ENCODE measurements around the gene PDE1C.

Gene PDE1C

DNA sequence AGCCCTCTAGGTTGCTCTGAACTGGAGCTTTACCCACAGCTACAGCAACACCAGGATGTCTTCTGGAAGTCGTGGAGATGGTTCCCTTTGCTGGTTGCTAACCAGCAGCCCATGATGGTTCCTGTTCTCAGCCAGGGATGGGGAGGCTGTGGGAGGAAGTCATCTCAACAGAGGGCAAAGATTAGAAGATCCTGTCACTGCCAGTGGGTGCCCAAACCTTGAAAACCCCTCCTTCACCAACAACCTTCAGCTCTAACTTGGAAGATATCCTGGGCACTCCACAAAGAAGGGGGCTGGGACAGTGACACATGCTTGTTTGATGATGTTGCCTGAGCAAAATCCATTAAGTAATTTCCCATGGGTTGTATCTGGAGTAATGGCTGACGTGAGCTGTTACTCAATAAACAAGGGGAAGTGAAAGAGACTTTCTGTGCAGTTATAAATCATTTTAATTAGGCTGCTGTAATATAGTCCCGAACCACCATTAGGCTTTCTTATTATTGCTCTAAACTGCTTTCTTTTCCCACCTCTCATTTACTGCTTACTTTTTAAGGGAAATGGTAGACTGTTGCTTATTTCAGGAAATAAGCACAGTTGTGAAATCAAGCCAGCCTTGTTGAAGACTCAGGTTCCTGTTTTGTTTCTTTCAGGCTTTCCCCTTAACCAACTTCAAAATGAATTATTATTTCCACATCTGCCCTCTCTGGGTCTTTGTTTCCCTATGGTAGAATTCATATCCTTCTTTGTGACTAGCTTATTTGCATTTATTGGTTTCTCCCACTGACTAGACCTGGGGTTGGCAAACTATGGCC, 258.4 kb downstream of the PDE1C start:
- Histone ChIP-seq H3K9me3 (ENCODE audit: control insufficient read depth in 5 of 5, low read length in 5 of 5) (no peaks in the 10 kb centered on the region), H3K27me3 (ENCODE audit: control insufficient read depth in 5 of 5, insufficient read depth in 4 of 5, low read length in 5 of 5) (no peaks in the 10 kb centered on the region), H3K36me3 (ENCODE audit: control insufficient read depth in 5 of 5, insufficient read depth in 5 of 5, low read length in 5 of 5) (no peaks in the 10 kb centered on the region), H3K4me3 (ENCODE audit: low read depth in 1 of 5, low read length in 5 of 5) (no peak overlapping the region), H3K4me1 (ENCODE audit: control insufficient read depth in 5 of 5, insufficient read depth in 5 of 5, low read length in 5 of 5) (peaks cover 0 to 10% (median 8%) of the 10 kb centered on the region in 5 donors), H3K27ac (ENCODE audit: low read depth, low read length) (no peak overlapping the region), H3K9ac (ENCODE audit: low read length in 5 of 5) (no peak overlapping the region)

DNA sequence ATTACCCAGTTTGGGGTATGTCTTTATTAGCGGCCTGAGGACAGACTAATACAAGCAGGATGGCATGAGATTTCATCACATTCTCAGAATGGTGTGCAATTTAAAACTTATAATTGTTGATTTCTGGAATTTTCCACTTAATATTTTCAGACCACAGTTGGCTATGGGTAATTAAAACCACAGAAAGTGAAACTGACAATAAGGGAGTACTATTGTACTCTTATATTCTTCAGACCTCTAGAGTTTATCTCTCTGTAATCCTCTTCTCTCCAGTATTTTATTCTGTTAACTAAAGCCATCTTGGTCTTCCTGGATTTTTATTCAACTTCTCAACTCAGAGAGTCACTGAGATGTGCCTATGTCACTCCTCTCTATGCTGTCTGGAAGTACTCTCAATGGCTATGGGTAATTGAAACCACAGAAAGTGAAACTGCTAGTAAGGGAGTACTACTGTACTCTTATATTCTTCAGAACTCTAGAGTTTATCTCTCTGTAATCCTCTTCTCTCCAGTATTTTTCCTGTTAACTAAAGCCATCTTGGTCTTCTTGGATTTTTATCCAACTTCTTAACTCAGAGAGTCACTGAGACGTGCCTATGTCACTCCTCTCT, 264.9 kb downstream of the PDE1C start:
- Histone ChIP-seq H3K36me3 (ENCODE audit: control insufficient read depth in 5 of 5, insufficient read depth in 5 of 5, low read length in 5 of 5) (no peaks in the 10 kb centered on the region), H3K9me3 (ENCODE audit: control insufficient read depth in 5 of 5, low read length in 5 of 5) (no peaks in the 10 kb centered on the region), H3K9ac (ENCODE audit: low read length in 5 of 5) (no peak overlapping the region), H3K4me3 (ENCODE audit: low read depth in 1 of 5, low read length in 5 of 5) (no peak overlapping the region), H3K27ac (ENCODE audit: low read depth, low read length) (no peak overlapping the region), H3K4me1 (ENCODE audit: control insufficient read depth in 5 of 5, insufficient read depth in 5 of 5, low read length in 5 of 5) (no peaks in the 10 kb centered on the region), H3K27me3 (ENCODE audit: control insufficient read depth in 5 of 5, insufficient read depth in 4 of 5, low read length in 5 of 5) (no peaks in the 10 kb centered on the region)

DNA sequence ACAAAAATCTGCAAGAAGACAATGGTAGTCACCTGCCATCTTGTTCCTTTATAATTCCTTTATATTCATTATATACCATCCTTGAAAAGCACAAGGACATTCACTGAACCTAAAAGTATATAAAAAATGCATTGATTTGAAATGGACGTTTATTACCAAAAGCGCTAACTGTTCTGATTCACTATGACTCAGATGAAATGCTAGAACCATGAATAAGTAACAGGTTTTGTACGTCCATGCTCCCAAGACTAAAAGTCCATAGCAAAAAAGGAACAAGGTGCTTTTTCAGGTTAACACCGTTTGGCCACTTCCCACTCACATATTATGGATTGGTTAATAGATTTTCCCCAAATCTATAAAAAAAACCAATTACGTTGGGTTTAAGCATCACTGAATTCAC, 273.8 kb downstream of the PDE1C start:
- no peak overlapping the region for H3K4me3 ChIP-seq (ENCODE audit: low read depth in 1 of 5, low read length in 5 of 5)

DNA sequence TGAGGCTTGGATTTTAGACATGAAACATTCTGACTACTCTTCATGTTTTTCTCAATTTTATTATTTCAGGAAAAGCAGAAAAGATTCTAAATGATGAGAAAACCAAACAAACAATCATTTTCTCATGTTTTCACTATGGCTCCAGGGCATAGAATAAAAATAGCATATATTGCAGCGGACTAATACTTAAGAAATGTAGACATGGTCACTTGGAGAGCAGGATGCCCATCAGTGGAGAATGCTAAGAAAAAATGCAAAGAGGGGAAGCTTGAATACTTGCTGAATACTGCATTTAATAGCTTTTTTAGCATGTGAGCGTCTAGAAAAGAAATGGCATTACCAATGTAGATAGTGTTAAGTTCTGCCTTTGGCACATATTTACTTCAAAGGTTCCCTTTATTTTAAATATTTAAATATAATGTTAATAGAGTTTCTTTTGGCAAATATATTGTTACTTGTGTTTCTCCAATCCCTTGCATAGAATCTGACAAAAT, 275.3 kb downstream of the PDE1C start:
- no peak overlapping the region for H3K27ac ChIP-seq (ENCODE audit: low read depth, low read length)
- H3K27me3 ChIP-seq (ENCODE audit: control insufficient read depth in 5 of 5, insufficient read depth in 4 of 5, low read length in 5 of 5): no peaks in the 10 kb centered on the region
- H3K9ac ChIP-seq (ENCODE audit: low read length in 5 of 5): no peak overlapping the region
- no peaks in the 10 kb centered on the region for H3K4me1 ChIP-seq (ENCODE audit: control insufficient read depth in 5 of 5, insufficient read depth in 5 of 5, low read length in 5 of 5)
- H3K9me3 ChIP-seq (ENCODE audit: control insufficient read depth in 5 of 5, low read length in 5 of 5): no peaks in the 10 kb centered on the region
- no peaks in the 10 kb centered on the region for H3K36me3 ChIP-seq (ENCODE audit: control insufficient read depth in 5 of 5, insufficient read depth in 5 of 5, low read length in 5 of 5)
- no peak overlapping the region for H3K4me3 ChIP-seq (ENCODE audit: low read depth in 1 of 5, low read length in 5 of 5)

More for the DNA sequence above, 273.8 kb downstream of the PDE1C start:
- Histone ChIP-seq H3K27me3 (ENCODE audit: control insufficient read depth in 5 of 5, insufficient read depth in 4 of 5, low read length in 5 of 5) (no peaks in the 10 kb centered on the region), H3K36me3 (ENCODE audit: control insufficient read depth in 5 of 5, insufficient read depth in 5 of 5, low read length in 5 of 5) (no peaks in the 10 kb centered on the region), H3K9ac (ENCODE audit: low read length in 5 of 5) (no peak overlapping the region), H3K4me1 (ENCODE audit: control insufficient read depth in 5 of 5, insufficient read depth in 5 of 5, low read length in 5 of 5) (no peaks in the 10 kb centered on the region), H3K9me3 (ENCODE audit: control insufficient read depth in 5 of 5, low read length in 5 of 5) (no peaks in the 10 kb centered on the region), H3K27ac (ENCODE audit: low read depth, low read length) (no peak overlapping the region)

DNA sequence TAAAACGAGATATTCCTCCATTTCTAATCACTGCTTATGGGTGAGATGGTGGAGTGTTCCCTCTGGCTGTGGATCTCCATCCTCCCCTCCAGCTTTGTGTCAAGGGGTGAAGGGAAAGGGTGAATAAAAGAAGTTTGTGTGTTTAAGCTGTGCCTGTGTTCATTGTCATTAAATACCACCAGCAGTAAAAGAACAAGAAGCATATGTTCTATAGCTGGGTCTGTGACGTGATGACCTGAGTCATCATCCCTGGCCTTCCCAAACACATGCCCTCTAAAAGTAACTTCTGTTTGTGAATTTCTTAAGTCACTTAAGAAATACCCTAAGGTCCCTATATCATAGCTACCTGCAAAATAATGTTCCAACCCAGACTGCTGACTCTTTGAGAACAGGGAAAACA, 278.3 kb downstream of the PDE1C start:
- Histone ChIP-seq H3K4me1 (ENCODE audit: control insufficient read depth in 5 of 5, insufficient read depth in 5 of 5, low read length in 5 of 5) (no peaks in the 10 kb centered on the region), H3K4me3 (ENCODE audit: low read depth in 1 of 5, low read length in 5 of 5) (no peak overlapping the region)

DNA sequence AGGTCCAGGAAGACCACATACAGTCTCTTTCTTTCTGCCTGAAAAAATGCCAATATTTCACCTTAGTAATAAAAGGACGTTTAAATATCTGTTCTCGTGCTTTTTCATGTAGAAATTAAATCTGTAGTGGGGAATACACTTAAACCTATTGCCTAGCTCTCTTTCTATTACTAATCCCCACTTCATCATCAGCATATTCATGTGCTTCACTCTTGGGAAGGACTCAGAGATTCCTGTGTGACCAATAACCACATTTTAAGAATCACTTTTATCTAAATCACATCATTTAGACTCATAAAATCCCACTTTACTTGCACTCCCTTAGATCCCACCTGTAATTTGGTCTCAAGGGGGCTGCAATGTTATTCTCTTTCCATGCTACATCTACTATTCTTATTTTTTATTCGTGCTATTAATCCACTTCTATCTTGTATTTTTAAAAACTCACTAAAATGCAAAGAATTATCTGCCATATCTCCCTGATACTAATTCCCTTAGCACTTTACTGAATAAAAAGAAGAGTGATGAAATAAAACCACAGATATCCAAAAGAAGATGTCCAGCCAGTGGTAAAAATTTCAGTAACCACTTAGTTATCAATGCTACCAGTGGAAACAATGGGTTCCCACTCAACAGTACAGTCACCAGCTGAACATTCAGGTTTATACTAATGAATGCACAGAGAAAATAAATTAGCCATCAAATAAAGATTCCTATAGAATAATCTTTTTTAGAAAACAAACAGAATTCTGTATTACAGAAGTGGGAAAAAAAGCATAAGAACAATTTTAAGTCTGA, 281.1 kb downstream of the PDE1C start:
- Histone ChIP-seq H3K4me3 (ENCODE audit: low read depth in 1 of 5, low read length in 5 of 5) (no peak overlapping the region), H3K36me3 (ENCODE audit: control insufficient read depth in 5 of 5, insufficient read depth in 5 of 5, low read length in 5 of 5) (no peaks in the 10 kb centered on the region), H3K4me1 (ENCODE audit: control insufficient read depth in 5 of 5, insufficient read depth in 5 of 5, low read length in 5 of 5) (peaks cover 0 to 9% (median 6%) of the 10 kb centered on the region in 5 donors), H3K9me3 (ENCODE audit: control insufficient read depth in 5 of 5, low read length in 5 of 5) (no peaks in the 10 kb centered on the region), H3K27ac (ENCODE audit: low read depth, low read length) (no peak overlapping the region), H3K27me3 (ENCODE audit: control insufficient read depth in 5 of 5, insufficient read depth in 4 of 5, low read length in 5 of 5) (no peaks in the 10 kb centered on the region), H3K9ac (ENCODE audit: low read length in 5 of 5) (no peak overlapping the region)

More for the DNA sequence above, 278.3 kb downstream of the PDE1C start:
- no peaks in the 10 kb centered on the region for H3K9me3 ChIP-seq (ENCODE audit: control insufficient read depth in 5 of 5, low read length in 5 of 5)
- H3K27ac ChIP-seq (ENCODE audit: low read depth, low read length): no peak overlapping the region
- no peak overlapping the region for H3K9ac ChIP-seq (ENCODE audit: low read length in 5 of 5)
- H3K27me3 ChIP-seq (ENCODE audit: control insufficient read depth in 5 of 5, insufficient read depth in 4 of 5, low read length in 5 of 5): no peaks in the 10 kb centered on the region
- H3K36me3 ChIP-seq (ENCODE audit: control insufficient read depth in 5 of 5, insufficient read depth in 5 of 5, low read length in 5 of 5): no peaks in the 10 kb centered on the region

DNA sequence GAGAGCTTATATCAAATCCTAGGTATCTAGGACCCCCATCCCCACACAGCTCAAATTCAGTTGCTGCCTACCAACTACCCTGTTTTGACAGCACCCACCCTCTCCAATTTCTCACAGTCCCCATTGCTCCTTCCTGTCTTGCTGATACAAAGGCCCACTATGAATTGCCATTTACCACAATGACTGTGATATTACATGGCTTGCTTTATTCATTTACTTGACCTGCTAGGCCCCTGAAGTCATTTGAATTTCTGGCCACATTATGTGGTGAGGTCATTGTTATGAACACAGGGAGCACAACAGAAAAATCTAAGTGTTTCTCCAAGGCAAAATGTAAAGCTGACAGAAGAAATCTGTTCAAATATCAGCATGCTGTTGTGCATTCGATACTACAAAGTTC, 281.8 kb downstream of the PDE1C start:
- H3K27me3 ChIP-seq (ENCODE audit: control insufficient read depth in 5 of 5, insufficient read depth in 4 of 5, low read length in 5 of 5): no peaks in the 10 kb centered on the region
- H3K4me3 ChIP-seq (ENCODE audit: low read depth in 1 of 5, low read length in 5 of 5): no peak overlapping the region
- H3K9ac ChIP-seq (ENCODE audit: low read length in 5 of 5): no peak overlapping the region
- no peak overlapping the region for H3K27ac ChIP-seq (ENCODE audit: low read depth, low read length)
- H3K36me3 ChIP-seq (ENCODE audit: control insufficient read depth in 5 of 5, insufficient read depth in 5 of 5, low read length in 5 of 5): no peaks in the 10 kb centered on the region
- H3K4me1 ChIP-seq (ENCODE audit: control insufficient read depth in 5 of 5, insufficient read depth in 5 of 5, low read length in 5 of 5): peaks cover 0 to 9% (median 6%) of the 10 kb centered on the region in 5 donors
- H3K9me3 ChIP-seq (ENCODE audit: control insufficient read depth in 5 of 5, low read length in 5 of 5): no peaks in the 10 kb centered on the region

DNA sequence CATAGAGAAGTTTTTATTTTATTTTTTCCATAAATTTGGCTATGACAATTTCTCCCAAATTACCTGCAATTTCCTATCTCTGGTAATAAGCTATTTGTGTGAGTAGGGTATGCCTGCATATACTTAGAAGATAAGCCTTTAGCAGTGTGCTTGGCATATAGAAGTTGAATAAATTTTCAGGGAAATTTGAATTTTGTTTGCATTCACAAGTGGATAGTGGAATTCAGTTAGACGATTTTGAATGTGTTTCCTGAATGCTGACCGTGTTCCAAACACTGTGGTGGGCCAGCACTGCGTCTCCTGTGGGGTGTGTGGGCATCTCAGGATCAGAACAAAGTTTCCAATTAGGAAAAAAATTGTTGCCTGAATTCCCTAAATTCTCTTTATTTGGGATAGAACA, 283.9 kb downstream of the PDE1C start:
- Histone ChIP-seq H3K9me3 (ENCODE audit: control insufficient read depth in 5 of 5, low read length in 5 of 5) (no peaks in the 10 kb centered on the region), H3K27me3 (ENCODE audit: control insufficient read depth in 5 of 5, insufficient read depth in 4 of 5, low read length in 5 of 5) (no peaks in the 10 kb centered on the region), H3K27ac (ENCODE audit: low read depth, low read length) (no peak overlapping the region), H3K36me3 (ENCODE audit: control insufficient read depth in 5 of 5, insufficient read depth in 5 of 5, low read length in 5 of 5) (no peaks in the 10 kb centered on the region), H3K9ac (ENCODE audit: low read length in 5 of 5) (no peak overlapping the region), H3K4me3 (ENCODE audit: low read depth in 1 of 5, low read length in 5 of 5) (no peak overlapping the region), H3K4me1 (ENCODE audit: control insufficient read depth in 5 of 5, insufficient read depth in 5 of 5, low read length in 5 of 5) (peaks cover 0 to 9% (median 6%) of the 10 kb centered on the region in 5 donors)

DNA sequence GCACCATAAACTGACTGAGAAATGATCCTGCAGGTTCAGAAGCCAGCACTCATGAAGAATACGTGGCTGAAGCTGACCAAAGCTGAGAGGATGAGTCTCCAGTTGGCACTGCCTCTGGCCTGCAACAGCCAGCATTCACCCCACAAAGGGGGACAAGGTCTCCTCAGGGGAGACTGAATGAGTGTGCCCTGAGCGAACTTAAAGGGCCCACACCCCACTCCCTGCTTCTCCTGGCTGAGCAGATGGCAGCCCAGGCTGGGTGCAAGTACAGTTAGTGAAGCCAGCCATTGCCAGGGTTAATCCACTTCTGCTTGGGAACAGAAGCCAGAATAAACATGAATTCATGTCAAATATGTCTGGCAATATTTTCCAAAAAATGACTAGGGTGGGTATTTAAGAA, 285.1 kb downstream of the PDE1C start:
- Histone ChIP-seq H3K9ac (ENCODE audit: low read length in 5 of 5) (no peak overlapping the region), H3K9me3 (ENCODE audit: control insufficient read depth in 5 of 5, low read length in 5 of 5) (no peaks in the 10 kb centered on the region), H3K27ac (ENCODE audit: low read depth, low read length) (no peak overlapping the region), H3K27me3 (ENCODE audit: control insufficient read depth in 5 of 5, insufficient read depth in 4 of 5, low read length in 5 of 5) (no peaks in the 10 kb centered on the region), H3K36me3 (ENCODE audit: control insufficient read depth in 5 of 5, insufficient read depth in 5 of 5, low read length in 5 of 5) (no peaks in the 10 kb centered on the region), H3K4me1 (ENCODE audit: control insufficient read depth in 5 of 5, insufficient read depth in 5 of 5, low read length in 5 of 5) (peaks cover 0 to 9% (median 6%) of the 10 kb centered on the region in 5 donors), H3K4me3 (ENCODE audit: low read depth in 1 of 5, low read length in 5 of 5) (no peak overlapping the region)

DNA sequence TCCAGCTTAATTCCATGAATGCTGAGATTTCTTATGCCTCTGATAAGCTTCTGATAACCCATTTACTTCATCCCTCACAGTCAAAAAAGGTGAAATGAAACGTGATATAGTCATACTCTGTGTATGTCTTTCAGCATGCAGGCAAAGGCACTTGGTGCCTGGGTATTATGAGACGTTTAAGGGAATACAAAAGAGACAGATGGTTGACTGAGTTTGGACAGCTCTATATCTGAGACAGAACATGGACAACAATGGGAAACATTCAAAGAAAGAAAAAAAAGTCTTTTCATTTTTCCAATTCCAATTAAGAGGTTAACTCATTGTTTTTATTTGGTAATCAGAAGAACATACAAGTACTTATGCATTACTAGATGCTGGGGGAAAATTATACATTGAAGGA, 287.0 kb downstream of the PDE1C start:
- no peaks in the 10 kb centered on the region for H3K9me3 ChIP-seq (ENCODE audit: control insufficient read depth in 5 of 5, low read length in 5 of 5)
- H3K4me3 ChIP-seq (ENCODE audit: low read depth in 1 of 5, low read length in 5 of 5): no peak overlapping the region
- no peaks in the 10 kb centered on the region for H3K36me3 ChIP-seq (ENCODE audit: control insufficient read depth in 5 of 5, insufficient read depth in 5 of 5, low read length in 5 of 5)
- peaks cover 0 to 9% (median 6%) of the 10 kb centered on the region in 5 donors for H3K4me1 ChIP-seq (ENCODE audit: control insufficient read depth in 5 of 5, insufficient read depth in 5 of 5, low read length in 5 of 5)
- no peaks in the 10 kb centered on the region for H3K27me3 ChIP-seq (ENCODE audit: control insufficient read depth in 5 of 5, insufficient read depth in 4 of 5, low read length in 5 of 5)
- H3K9ac ChIP-seq (ENCODE audit: low read length in 5 of 5): no peak overlapping the region
- no peak overlapping the region for H3K27ac ChIP-seq (ENCODE audit: low read depth, low read length)
